Stimulated activated naive CD8-positive, alpha-beta T cell treated with anti-CD3 and anti-CD28 coated beads, Interleukin-15, amount 100 ng/mL, for 72 hours (primary cell): ENCODE measurements around the gene SLC44A1.

Experiments used
- ATAC-seq: fragments of 150-1000 bp; cut with Tn5 transposase; 2 replicates; pipeline ENCODE4 v1.10.0; 2021; ENCODE audit warnings: mild to moderate bottlenecking, moderate library complexity
- DNase-seq, 2 donors: peaks; one replicate each; pipeline ENCODE4 v3.0.0; 2021 to 2022
- H3K27ac Mint-ChIP-seq, 2 donors: one replicate each; pipeline ENCODE4 v1.8.0; 2022; ENCODE audit warnings: mild to moderate bottlenecking in 2 of 2, mixed read lengths in 2 of 2, moderate library complexity in 2 of 2
- H3K27me3 Mint-ChIP-seq: one replicate; pipeline ENCODE4 v1.8.0; 2022; ENCODE audit warnings: mixed read lengths
- H3K4me1 Mint-ChIP-seq: one replicate; pipeline ENCODE4 v1.8.0; 2022; ENCODE audit warnings: mild to moderate bottlenecking, mixed read lengths
- H3K4me3 Mint-ChIP-seq, 2 donors: one replicate each; pipeline ENCODE4 v1.8.0; 2022; ENCODE audit warnings: mild to moderate bottlenecking in 2 of 2, mixed read lengths in 2 of 2, moderate library complexity in 1 of 2
- H3K9me3 Mint-ChIP-seq, 2 donors: one replicate each; pipeline ENCODE4 v1.8.0; 2022; ENCODE audit warnings: mixed read lengths in 2 of 2

The SLC44A1 gene

GRCh38 chr9:105280691-105281090 lies 36.2 kb downstream of the SLC44A1 start:
- Mint-ChIP-seq H3K27ac (no peak overlapping the region), H3K27me3 (no peaks in the 10 kb centered on the region), H3K9me3 (no peaks in the 10 kb centered on the region), H3K4me3 (no peak overlapping the region), H3K4me1 (peaks cover 2% of the 10 kb centered on the region)
- DNase-seq (no peak), ATAC-seq (no peak)

DNA sequence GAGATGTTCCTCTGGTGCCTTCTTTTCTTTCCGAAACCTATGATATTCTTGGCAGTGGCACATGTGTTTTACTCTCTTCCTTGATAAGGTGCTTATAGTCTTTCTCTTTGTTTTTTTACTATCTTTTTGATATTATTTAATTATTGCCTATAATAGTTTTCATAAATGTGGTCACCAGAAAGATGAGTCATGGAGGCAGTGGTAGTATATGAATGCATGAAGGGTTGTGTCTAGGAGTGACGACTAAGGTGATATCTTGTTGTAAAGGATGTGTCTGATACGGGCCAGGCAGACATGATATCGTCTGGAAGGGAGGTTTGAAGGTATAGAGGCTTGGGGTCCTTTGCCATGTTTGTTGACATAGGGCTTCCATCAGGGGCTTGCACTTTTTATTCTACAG lies 36.8 kb downstream of the SLC44A1 start:
- Mint-ChIP-seq H3K4me3 (no peak overlapping the region), H3K27me3 (no peaks in the 10 kb centered on the region), H3K4me1 (no peaks in the 10 kb centered on the region), H3K27ac (no peak overlapping the region), H3K9me3 (no peaks in the 10 kb centered on the region)
- no peak for DNase-seq
- no peak for ATAC-seq

DNA sequence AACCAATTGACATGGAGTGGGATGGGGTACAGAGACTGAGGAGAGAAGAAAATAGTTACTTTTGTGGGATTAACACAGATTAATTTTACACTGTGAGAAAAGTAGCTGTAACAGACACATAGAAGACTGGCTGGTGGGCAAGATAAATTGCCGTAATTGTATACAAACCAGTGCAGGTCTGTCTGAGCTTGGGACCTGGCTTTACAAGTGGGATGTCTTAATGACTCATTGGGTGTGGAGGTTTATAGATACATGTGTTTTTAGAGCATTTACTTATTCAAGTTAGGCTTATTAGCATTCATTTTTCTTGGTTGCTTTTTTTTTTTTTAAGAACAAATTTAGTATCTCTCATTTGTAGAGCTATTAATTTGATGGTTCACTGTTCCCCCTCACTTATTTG lies 37.5 kb downstream of the SLC44A1 start:
- ATAC-seq = no peak

GRCh38 chr9:105282870-105283621 lies 38.6 kb downstream of the SLC44A1 start:
- no peaks in the 10 kb centered on the region for H3K27me3 Mint-ChIP-seq
- no peak overlapping the region for H3K27ac Mint-ChIP-seq
- DNase-seq (no peak), ATAC-seq (no peak)
- no peak overlapping the region for H3K4me3 Mint-ChIP-seq
- no peaks in the 10 kb centered on the region for H3K9me3 Mint-ChIP-seq
- H3K4me1 Mint-ChIP-seq = no peaks in the 10 kb centered on the region

More for the DNA sequence above, 37.5 kb downstream of the SLC44A1 start:
- no peaks in the 10 kb centered on the region for H3K27me3 Mint-ChIP-seq
- H3K27ac Mint-ChIP-seq = no peak overlapping the region
- H3K4me1 Mint-ChIP-seq = no peaks in the 10 kb centered on the region
- DNase-seq = no peak
- no peak overlapping the region for H3K4me3 Mint-ChIP-seq
- no peaks in the 10 kb centered on the region for H3K9me3 Mint-ChIP-seq

- Mint-ChIP-seq H3K27ac (no peak overlapping the region), H3K4me1 (no peaks in the 10 kb centered on the region), H3K4me3 (no peak overlapping the region), H3K9me3 (no peaks in the 10 kb centered on the region), H3K27me3 (no peaks in the 10 kb centered on the region)
- no peak for ATAC-seq
- DNase-seq = no peak
Observed at GRCh38 chr9:105283795-105284194, 39.3 kb downstream of the SLC44A1 start.

GRCh38 chr9:105284463-105284862 lies 40.0 kb downstream of the SLC44A1 start:
- no peak for DNase-seq
- no peak overlapping the region for H3K27ac Mint-ChIP-seq
- H3K9me3 Mint-ChIP-seq = no peaks in the 10 kb centered on the region
- no peak for ATAC-seq
- no peaks in the 10 kb centered on the region for H3K4me1 Mint-ChIP-seq
- no peaks in the 10 kb centered on the region for H3K27me3 Mint-ChIP-seq
- no peak overlapping the region for H3K4me3 Mint-ChIP-seq

DNA sequence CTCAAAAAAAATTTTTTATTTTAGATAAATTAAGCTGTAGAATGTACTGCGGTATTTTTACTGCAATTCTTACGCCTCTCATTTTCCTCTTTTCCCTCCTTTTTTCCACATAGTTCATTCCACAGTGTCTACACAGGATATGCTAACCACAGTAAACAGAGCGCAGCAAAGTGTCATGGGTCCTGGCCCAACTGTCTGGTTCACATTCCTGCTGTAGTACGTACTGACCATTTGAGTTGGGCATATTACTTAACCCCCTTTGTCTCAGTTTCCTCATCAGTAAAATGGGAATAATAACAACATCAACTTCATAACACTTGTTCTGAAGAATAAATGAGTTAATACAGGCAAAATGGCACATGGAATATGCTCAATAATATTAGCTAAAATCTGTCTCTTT lies 41.6 kb downstream of the SLC44A1 start:
- DNase-seq = no peak
- Mint-ChIP-seq H3K27me3 (no peaks in the 10 kb centered on the region), H3K4me1 (no peaks in the 10 kb centered on the region), H3K4me3 (no peak overlapping the region), H3K27ac (no peak overlapping the region), H3K9me3 (no peaks in the 10 kb centered on the region)
- no peak for ATAC-seq

- Mint-ChIP-seq H3K27ac (no peak overlapping the region), H3K4me1 (peaks cover 4% of the 10 kb centered on the region), H3K27me3 (no peaks in the 10 kb centered on the region), H3K4me3 (no peak overlapping the region), H3K9me3 (no peaks in the 10 kb centered on the region)
- no peak for DNase-seq
- no peak for ATAC-seq
Observed at GRCh38 chr9:105289305-105289704, 44.9 kb downstream of the SLC44A1 start.

GRCh38 chr9:105290418-105290817 lies 46.0 kb downstream of the SLC44A1 start:
- Mint-ChIP-seq H3K27me3 (no peaks in the 10 kb centered on the region), H3K9me3 (no peaks in the 10 kb centered on the region), H3K4me3 (no peak overlapping the region), H3K27ac (no peak overlapping the region), H3K4me1 (peaks cover 10% of the 10 kb centered on the region)
- DNase-seq (no peak), ATAC-seq (no peak)

DNA sequence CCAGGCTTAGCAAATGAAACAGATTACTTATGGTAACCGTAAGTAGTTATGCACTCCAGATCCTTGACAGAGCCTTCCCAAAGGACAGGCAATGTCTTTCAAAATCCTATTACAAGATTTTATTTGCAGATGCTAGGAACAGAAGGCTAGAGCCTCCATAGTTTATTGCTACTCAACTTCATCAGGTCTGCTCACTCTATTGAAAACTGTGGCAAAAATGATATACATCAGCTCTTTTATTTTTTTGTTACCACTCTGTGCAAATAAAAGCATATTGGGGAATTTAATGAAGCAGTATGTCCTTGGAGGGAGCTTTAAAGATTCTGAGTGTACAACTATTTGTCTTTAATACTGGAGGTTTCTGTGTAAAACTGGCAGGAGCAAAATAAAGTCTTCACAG lies 46.5 kb downstream of the SLC44A1 start:
- Mint-ChIP-seq H3K27me3 (no peaks in the 10 kb centered on the region), H3K9me3 (no peaks in the 10 kb centered on the region), H3K4me3 (no peak overlapping the region), H3K4me1 (peaks cover 10% of the 10 kb centered on the region), H3K27ac (no peak overlapping the region)
- no peak for ATAC-seq
- DNase-seq = no peak

- Mint-ChIP-seq H3K27ac (no peak overlapping the region), H3K27me3 (no peaks in the 10 kb centered on the region), H3K4me3 (no peak overlapping the region), H3K4me1 (peaks cover 10% of the 10 kb centered on the region), H3K9me3 (no peaks in the 10 kb centered on the region)
- ATAC-seq (no peak), DNase-seq (no peak)
Observed at GRCh38 chr9:105291422-105291859, 47.0 kb downstream of the SLC44A1 start.

DNA sequence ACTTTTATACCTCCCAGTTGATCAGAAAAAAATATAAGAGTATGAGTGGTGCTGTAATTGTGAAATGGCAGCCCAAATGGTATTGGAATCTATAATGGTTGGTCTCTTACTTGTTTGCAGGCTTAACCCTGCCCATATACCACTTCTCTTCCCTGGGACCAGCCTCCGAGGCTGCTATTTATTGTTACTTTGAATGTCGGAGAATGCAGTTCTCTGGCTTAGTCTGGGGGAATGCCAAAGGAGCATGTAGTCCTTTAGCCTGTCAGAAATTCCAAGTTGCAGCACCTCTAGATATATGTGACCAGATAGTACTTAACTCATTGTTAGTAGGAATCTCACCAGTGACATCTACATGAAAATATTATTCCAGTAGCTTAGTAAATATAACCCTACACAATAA lies 47.5 kb downstream of the SLC44A1 start:
- H3K27me3 Mint-ChIP-seq = no peaks in the 10 kb centered on the region
- ATAC-seq (no peak), DNase-seq (no peak)
- H3K4me1 Mint-ChIP-seq = peaks cover 15% of the 10 kb centered on the region
- H3K27ac Mint-ChIP-seq = no peak overlapping the region
- H3K4me3 Mint-ChIP-seq = no peak overlapping the region
- no peaks in the 10 kb centered on the region for H3K9me3 Mint-ChIP-seq

- DNase-seq (no peak), ATAC-seq (no peak)
- H3K9me3 Mint-ChIP-seq = no peaks in the 10 kb centered on the region
- no peak overlapping the region for H3K27ac Mint-ChIP-seq
- no peak overlapping the region for H3K4me3 Mint-ChIP-seq
- peaks cover 17% of the 10 kb centered on the region for H3K4me1 Mint-ChIP-seq
- no peaks in the 10 kb centered on the region for H3K27me3 Mint-ChIP-seq
Observed at GRCh38 chr9:105293408-105293807, 49.0 kb downstream of the SLC44A1 start.

- peaks cover 17% of the 10 kb centered on the region for H3K4me1 Mint-ChIP-seq
- ATAC-seq = no peak
- no peaks in the 10 kb centered on the region for H3K9me3 Mint-ChIP-seq
- no peak overlapping the region for H3K27ac Mint-ChIP-seq
- DNase-seq = no peak
- H3K4me3 Mint-ChIP-seq = no peak overlapping the region
- H3K27me3 Mint-ChIP-seq = no peaks in the 10 kb centered on the region
Observed at GRCh38 chr9:105295201-105295550, 50.7 kb downstream of the SLC44A1 start.

DNA sequence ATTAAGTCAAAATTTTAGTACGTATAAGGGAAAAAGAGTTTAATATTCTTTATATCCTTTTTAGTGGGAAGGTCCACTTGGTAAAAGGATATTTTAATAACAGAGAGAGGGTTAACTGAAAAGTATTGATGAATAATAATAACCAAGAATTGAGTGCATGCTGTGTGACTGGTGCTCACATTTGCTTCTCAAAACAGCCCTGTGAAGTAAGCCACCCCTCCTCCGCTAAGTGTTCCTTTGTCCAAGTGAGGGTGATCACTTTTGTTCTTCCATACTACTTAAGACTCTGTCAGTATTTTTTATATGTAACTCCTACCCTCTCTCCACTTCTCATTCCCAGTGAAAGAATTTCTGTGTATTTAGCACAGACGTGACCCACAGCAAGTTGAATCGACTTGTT lies 51.5 kb downstream of the SLC44A1 start:
- Mint-ChIP-seq H3K27me3 (no peaks in the 10 kb centered on the region), H3K4me3 (no peak overlapping the region), H3K27ac (no peak overlapping the region), H3K4me1 (peaks cover 17% of the 10 kb centered on the region), H3K9me3 (no peaks in the 10 kb centered on the region)
- DNase-seq (no peak), ATAC-seq (no peak)

GRCh38 chr9:105296445-105296844 lies 52.0 kb downstream of the SLC44A1 start:
- no peaks in the 10 kb centered on the region for H3K27me3 Mint-ChIP-seq
- H3K27ac Mint-ChIP-seq = no peak overlapping the region
- ATAC-seq = no peak

GRCh38 chr9:105296877-105297287 lies 52.4 kb downstream of the SLC44A1 start:
- ATAC-seq (no peak), DNase-seq (no peak)
- H3K9me3 Mint-ChIP-seq = no peaks in the 10 kb centered on the region
- H3K27me3 Mint-ChIP-seq = no peaks in the 10 kb centered on the region
- peaks cover 17% of the 10 kb centered on the region for H3K4me1 Mint-ChIP-seq
- no peak overlapping the region for H3K27ac Mint-ChIP-seq
- H3K4me3 Mint-ChIP-seq = no peak overlapping the region

More at GRCh38 chr9:105296445-105296844, 52.0 kb downstream of the SLC44A1 start:
- H3K4me3 Mint-ChIP-seq = no peak overlapping the region
- no peak for DNase-seq
- H3K9me3 Mint-ChIP-seq = no peaks in the 10 kb centered on the region
- peaks cover 17% of the 10 kb centered on the region for H3K4me1 Mint-ChIP-seq
